Mesenchymal stem cell (in vitro differentiated cells and primary cell): ENCODE data around the gene RFXANK.
"Not testable (repeated sequence)": the region's sequence is repeated elsewhere in the genome, so short reads cannot be mapped to it uniquely, and the experiment has no call there.

Experiments
- DNase-seq: peaks from one replicate; pipeline ENCODE4 v3.0.0-alpha.2; 2013
- H2AFZ ChIP-seq: one replicate; pipeline ENCODE4 v1.6.1; 2013; ENCODE audit warnings: low read depth, mild to moderate bottlenecking, control low read depth, inconsistent platforms, low read length, moderate library complexity
- H2AK5ac ChIP-seq: 2 replicates; pipeline ENCODE4 v1.6.1; 2013; ENCODE audit warnings: low read length, moderate library complexity, mild to moderate bottlenecking, inconsistent platforms; ENCODE audit not compliant: severe bottlenecking
- H2BK120ac ChIP-seq: one replicate; pipeline ENCODE4 v1.6.1; 2013; ENCODE audit warnings: low read depth, mild to moderate bottlenecking, inconsistent platforms, low read length, moderate library complexity
- H2BK12ac ChIP-seq, 2 experiments: one replicate each; pipeline ENCODE4 v1.6.1; 2013; ENCODE audit warnings: inconsistent platforms in 2 of 2, low read length in 2 of 2, mild to moderate bottlenecking in 2 of 2, moderate library complexity in 2 of 2, control low read depth in 1 of 2
- H2BK15ac ChIP-seq: one replicate; pipeline ENCODE4 v1.6.1; 2013; ENCODE audit warnings: mild to moderate bottlenecking, low read depth, inconsistent platforms; ENCODE audit not compliant: poor library complexity, severe bottlenecking
- H2BK5ac ChIP-seq: 2 replicates; pipeline ENCODE4 v1.6.1; 2013; ENCODE audit warnings: low read depth, mild to moderate bottlenecking, low read length, control low read depth, inconsistent platforms; ENCODE audit not compliant: poor library complexity, severe bottlenecking
- H3K14ac ChIP-seq, 2 experiments: one replicate each; pipeline ENCODE4 v1.6.1; 2013; ENCODE audit warnings: inconsistent platforms in 2 of 2, low read length in 2 of 2, control low read depth in 1 of 2, mild to moderate bottlenecking in 1 of 2, moderate library complexity in 1 of 2
- H3K18ac ChIP-seq, 2 experiments: one replicate each; pipeline ENCODE4 v1.6.1; 2013; ENCODE audit warnings: inconsistent platforms in 2 of 2, low read length in 2 of 2, control low read depth in 1 of 2, low read depth in 1 of 2, mild to moderate bottlenecking in 1 of 2
- H3K23ac ChIP-seq, 2 experiments: one replicate each; pipeline ENCODE4 v1.6.1; 2013; ENCODE audit warnings: inconsistent platforms in 2 of 2, low read length in 2 of 2, mild to moderate bottlenecking in 2 of 2, moderate library complexity in 2 of 2, control low read depth in 1 of 2
- H3K27ac ChIP-seq: 2 replicates; pipeline ENCODE4 v1.5.1; 2013; ENCODE audit warnings: mild to moderate bottlenecking, moderate library complexity, low read length, control low read depth, inconsistent platforms; ENCODE audit not compliant: poor library complexity, severe bottlenecking
- H3K27me3 ChIP-seq, 2 experiments: 2 replicates each; pipeline versions ENCODE4 v1.6.1 to v1.7.0; 2013; ENCODE audit warnings: low read length in 2 of 2, mild to moderate bottlenecking in 2 of 2, moderate library complexity in 2 of 2, control low read depth in 1 of 2, inconsistent platforms in 1 of 2; ENCODE audit not compliant: control insufficient read depth in 1 of 2, insufficient read depth in 1 of 2
- H3K36me3 ChIP-seq, 2 experiments: 2 replicates each; pipeline versions ENCODE4 v1.6.1 to v1.7.0; 2013; ENCODE audit warnings: low read length in 2 of 2, control low read depth in 1 of 2, inconsistent platforms in 1 of 2, low read depth in 1 of 2, mild to moderate bottlenecking in 1 of 2; ENCODE audit not compliant: insufficient read depth in 2 of 2, control insufficient read depth in 1 of 2
- H3K4ac ChIP-seq, 2 experiments: one replicate each; pipeline ENCODE4 v1.6.1; 2013; ENCODE audit warnings: inconsistent platforms in 2 of 2, low read length in 2 of 2, mild to moderate bottlenecking in 2 of 2, moderate library complexity in 2 of 2, control low read depth in 1 of 2, low read depth in 1 of 2
- H3K4me1 ChIP-seq: 2 replicates; pipeline ENCODE4 v1.6.1; 2013; ENCODE audit warnings: low read depth, low read length, control low read depth; ENCODE audit not compliant: control insufficient read depth, insufficient read depth
- H3K4me2 ChIP-seq: 2 replicates; pipeline ENCODE4 v1.6.1; 2013; ENCODE audit warnings: low read length, mild to moderate bottlenecking, inconsistent platforms; ENCODE audit not compliant: poor library complexity, severe bottlenecking
- H3K4me3 ChIP-seq, 2 experiments: 2 replicates each; pipeline versions ENCODE4 v1.5.1 to v1.7.0; 2013; ENCODE audit warnings: low read length in 2 of 2, mild to moderate bottlenecking in 2 of 2, control low read depth in 1 of 2, low read depth in 1 of 2; ENCODE audit not compliant: insufficient read depth in 1 of 2
- H3K79me1 ChIP-seq: replicated peaks from 2 replicates; pipeline ENCODE4 v1.6.1; 2013; ENCODE audit warnings: mild to moderate bottlenecking, control low read depth, low read length, inconsistent platforms; ENCODE audit not compliant: poor library complexity, severe bottlenecking
- H3K9ac ChIP-seq: 2 replicates; pipeline ENCODE4 v1.7.0; 2013; ENCODE audit warnings: mild to moderate bottlenecking, low read length, moderate library complexity
- H3K9me3 ChIP-seq: 2 replicates; pipeline ENCODE4 v1.7.0; 2013; ENCODE audit warnings: mild to moderate bottlenecking, low read length; ENCODE audit not compliant: control insufficient read depth
- H4K8ac ChIP-seq: one replicate; pipeline ENCODE4 v1.6.1; 2013; ENCODE audit warnings: inconsistent platforms, mild to moderate bottlenecking, low read length, moderate library complexity
- H4K91ac ChIP-seq: one replicate; pipeline ENCODE4 v1.6.1; 2013; ENCODE audit warnings: mild to moderate bottlenecking, low read length, inconsistent platforms
- WGBS: methylation state at CpG from one replicate; pipeline ENCODE4 v1.1.7; 2013; ENCODE audit warnings: mixed read lengths; 5-methylcytosine and 5-hydroxymethylcytosine counted together

RFXANK gene

DNA sequence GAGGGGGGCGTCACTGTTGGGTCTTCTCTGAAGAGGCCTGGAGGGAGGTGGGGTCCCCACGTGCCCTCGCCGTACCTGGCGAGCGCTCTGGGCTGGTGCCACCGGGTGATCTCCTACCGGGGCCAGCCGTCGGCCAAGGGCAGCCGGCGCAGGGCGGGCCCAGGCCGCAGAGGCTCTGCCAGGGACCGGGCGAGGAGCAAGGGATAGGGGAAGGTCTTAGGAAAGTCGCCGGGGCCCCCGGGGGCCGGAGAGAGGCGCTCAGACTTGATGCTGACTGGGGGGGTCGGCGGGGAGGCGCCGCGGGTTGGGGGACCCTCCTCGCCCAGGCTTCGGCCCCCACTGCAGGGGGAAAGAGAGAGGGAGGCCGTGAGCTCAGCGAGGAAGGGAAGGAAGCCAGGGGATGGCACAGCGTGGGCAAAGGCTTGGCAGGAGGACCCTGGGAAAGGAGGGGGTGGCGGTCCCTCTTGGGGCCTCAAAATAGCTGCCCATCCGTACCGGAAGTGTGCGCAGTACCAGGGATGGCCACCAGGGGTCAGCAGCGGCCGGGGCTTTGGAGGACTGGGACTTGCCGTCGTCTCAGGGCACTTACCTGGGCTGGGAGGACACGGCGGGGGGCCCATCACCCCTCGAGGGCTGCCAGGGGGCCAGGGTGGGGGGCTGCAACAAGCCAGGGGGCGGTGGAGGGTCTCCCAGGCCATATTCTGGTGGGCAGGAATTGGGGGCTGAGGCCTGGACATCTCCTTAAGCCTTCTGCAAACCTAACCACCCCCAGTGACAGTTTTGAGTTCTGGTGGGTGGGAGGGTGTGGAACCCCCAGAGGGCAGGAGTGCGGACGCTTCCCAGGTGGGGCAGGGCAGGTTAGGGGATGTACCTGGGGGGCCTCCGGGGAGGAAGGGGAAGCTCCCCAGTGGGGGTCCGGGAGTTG, 46.1 kb upstream of the RFXANK start:
- Histone ChIP-seq H3K4me2 (no peak overlapping the region), H3K4me1 (no peaks in the 10 kb centered on the region), H3K9me3 (no peaks in the 10 kb centered on the region), H2BK12ac (no peak overlapping the region), H3K36me3 (peaks cover 10 to 14% of the 10 kb centered on the region in 2 experiments), H3K14ac (no peak overlapping the region), H2AFZ (no peak overlapping the region), H3K27me3 (peaks cover 0 to 5% of the 10 kb centered on the region in 2 experiments), H3K4ac (peak overlapping the region in 1 of 2 experiments; percentile 1), H4K91ac (peak overlapping the region; percentile 81), H2AK5ac (no peak overlapping the region), H2BK15ac (peak overlapping the region; percentile 92), H4K8ac (peak overlapping the region; percentile 95), H3K23ac (no peak overlapping the region), H3K18ac (no peak overlapping the region), H3K9ac (no peak overlapping the region), H3K27ac (no peak overlapping the region), H3K4me3 (no peak overlapping the region), H2BK5ac (no peak overlapping the region), H2BK120ac (no peak overlapping the region), H3K79me1 (no peaks in the 10 kb centered on the region)
- 48% methylated on average over 42 of the region's 47 CpGs for WGBS
- peak; percentile 56 for DNase-seq

- Histone ChIP-seq H3K23ac (no peak overlapping the region), H2AK5ac (no peak overlapping the region), H2AFZ (no peak overlapping the region), H3K4me2 (no peak overlapping the region), H3K18ac (no peak overlapping the region), H3K4me1 (no peaks in the 10 kb centered on the region), H3K36me3 (peaks cover 10 to 14% of the 10 kb centered on the region in 2 experiments), H3K4ac (no peak overlapping the region), H3K9me3 (no peaks in the 10 kb centered on the region), H2BK5ac (no peak overlapping the region), H2BK12ac (no peak overlapping the region), H3K14ac (no peak overlapping the region), H3K27me3 (peaks cover 0 to 5% of the 10 kb centered on the region in 2 experiments), H3K79me1 (no peaks in the 10 kb centered on the region), H3K9ac (no peak overlapping the region), H4K91ac (no peak overlapping the region), H2BK120ac (no peak overlapping the region), H3K27ac (no peak overlapping the region), H2BK15ac (no peak overlapping the region), H3K4me3 (no peak overlapping the region), H4K8ac (no peak overlapping the region)
- no peak for DNase-seq
- 94% methylated on average over 3 of the region's 7 CpGs for WGBS
These were observed 45.2 kb upstream of the RFXANK start for GRCh38 chr19:19146865-19147264.

DNA sequence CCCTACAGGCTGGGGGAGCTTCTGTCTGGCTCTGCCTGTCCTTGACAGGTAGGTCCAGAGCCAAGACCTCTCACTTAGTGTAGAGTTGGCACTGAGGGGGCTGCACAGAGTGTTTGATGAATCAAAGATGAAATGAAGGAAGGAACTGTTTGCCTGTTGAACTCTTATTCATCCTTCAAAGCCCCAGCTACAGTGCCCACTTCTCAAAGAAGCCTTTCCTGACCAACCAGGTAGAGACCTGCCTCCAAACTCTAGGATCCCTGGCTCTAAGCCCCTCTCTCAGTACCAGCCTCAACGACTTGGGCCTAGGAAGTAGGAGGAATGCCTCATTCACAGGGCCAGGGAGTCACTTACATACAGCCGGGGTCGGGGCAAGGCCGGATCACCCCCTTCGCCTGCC, 44.7 kb upstream of the RFXANK start:
- 96% methylated on average over 5 of the region's 5 CpGs for WGBS
- no peak overlapping the region for H3K4me2 ChIP-seq
- H3K4me1 ChIP-seq = no peaks in the 10 kb centered on the region
- no peaks in the 10 kb centered on the region for H3K79me1 ChIP-seq
- H4K8ac ChIP-seq = no peak overlapping the region
- H3K4me3 ChIP-seq = no peak overlapping the region
- H3K18ac ChIP-seq = no peak overlapping the region
- no peak overlapping the region for H2BK12ac ChIP-seq
- peaks cover 0 to under 1% of the 10 kb centered on the region in 2 experiments for H3K27me3 ChIP-seq
- H2AFZ ChIP-seq = no peak overlapping the region
- H3K14ac ChIP-seq = no peak overlapping the region
- no peak overlapping the region for H2AK5ac ChIP-seq
- H3K23ac ChIP-seq = no peak overlapping the region
- H2BK5ac ChIP-seq = no peak overlapping the region
- no peak for DNase-seq
- H3K27ac ChIP-seq = no peak overlapping the region
- no peak overlapping the region for H2BK15ac ChIP-seq
- H4K91ac ChIP-seq = no peak overlapping the region
- no peak overlapping the region for H2BK120ac ChIP-seq
- H3K9me3 ChIP-seq = no peaks in the 10 kb centered on the region
- no peak overlapping the region for H3K4ac ChIP-seq
- H3K9ac ChIP-seq = no peak overlapping the region
- peaks cover 10 to 14% of the 10 kb centered on the region in 2 experiments for H3K36me3 ChIP-seq

- not testable (repeated sequence) for H3K18ac ChIP-seq, H2BK120ac ChIP-seq, H3K27ac ChIP-seq, H3K4me2 ChIP-seq, H4K91ac ChIP-seq, H4K8ac ChIP-seq, DNase-seq, H3K27me3 ChIP-seq, H3K9ac ChIP-seq, H3K14ac ChIP-seq, H3K79me1 ChIP-seq, H3K4me3 ChIP-seq, H3K9me3 ChIP-seq, H2BK5ac ChIP-seq, H2BK12ac ChIP-seq, H2AFZ ChIP-seq, H3K4ac ChIP-seq, H3K4me1 ChIP-seq, H3K23ac ChIP-seq, H2AK5ac ChIP-seq, H2BK15ac ChIP-seq
- H3K36me3 ChIP-seq = peaks cover 10 to 14% of the 10 kb centered on the region in 2 experiments
- WGBS = 99% methylated on average over 6 of the region's 8 CpGs
These were observed 43.6 kb upstream of the RFXANK start for GRCh38 chr19:19148504-19148903.
